H1 (cell line): Measurements from ENCODE around the gene TAC4. TPM values are rescaled to one million over a fixed set of nuclear protein-coding genes. Genes with fewer than 3 reads are reported as not detected.

Experiments
- CTCF ChIA-PET: fragments of 300-600 bp; sonication (Branson Sonifier 250); formaldehyde crosslinking; loops from one replicate; lab custom pipeline; 2021; ENCODE audit not compliant: partially characterized antibody; lab: Charles Lee
- POLR2A ChIA-PET: fragments of 300-600 bp; sonication (Branson Sonifier 250); formaldehyde crosslinking; loops from one replicate; lab custom pipeline; 2021; ENCODE audit warnings: inconsistent platforms; ENCODE audit not compliant: partially characterized antibody; lab: Charles Lee
- DNase-seq, 2 experiments: peaks; one replicate each; pipeline versions ENCODE4 v3.0.0 to v3.0.0-alpha.2; 2010 to 2022; ENCODE audit warnings: low spot score in 2 of 2, low read depth in 1 of 2, mixed read lengths in 1 of 2
- FAIRE-seq: peaks from 2 replicates; lab custom pipeline; 2011; peaks lifted over from hg19 to GRCh38; lab: Jason Lieb, UNC
- H2AFZ ChIP-seq: 2 replicates; pipeline ENCODE4 v1.8.1; 2012; ENCODE audit warnings: low read length, inconsistent platforms
- H2AK5ac ChIP-seq: 2 replicates; pipeline ENCODE4 v1.6.1; 2013; ENCODE audit warnings: low read depth, low read length
- H2BK120ac ChIP-seq: replicated peaks from 2 replicates; pipeline ENCODE3; 2013; ENCODE audit warnings: low read depth, low read length, inconsistent platforms
- H2BK12ac ChIP-seq: 2 replicates; pipeline ENCODE4 v1.6.1; 2013; ENCODE audit warnings: low read depth, low read length
- H2BK15ac ChIP-seq: 2 replicates; pipeline ENCODE4 v1.6.1; 2013; ENCODE audit warnings: low read length
- H2BK20ac ChIP-seq: 2 replicates; pipeline ENCODE4 v1.6.1; 2013; ENCODE audit warnings: low read length
- H2BK5ac ChIP-seq: 2 replicates; pipeline ENCODE4 v1.6.1; 2013; ENCODE audit warnings: low read depth, low read length
- H3K14ac ChIP-seq: 2 replicates; pipeline ENCODE4 v1.6.1; 2013; ENCODE audit warnings: inconsistent platforms; ENCODE audit not compliant: insufficient read length
- H3K18ac ChIP-seq: 2 replicates; pipeline ENCODE4 v1.6.1; 2013; ENCODE audit warnings: low read length; ENCODE audit errors: extremely low read depth
- H3K23ac ChIP-seq: 2 replicates; pipeline ENCODE4 v1.6.1; 2013; ENCODE audit warnings: inconsistent platforms; ENCODE audit not compliant: insufficient read length
- H3K23me2 ChIP-seq: 2 replicates; pipeline ENCODE4 v1.6.1; 2013; ENCODE audit warnings: low read depth, low read length
- H3K27ac ChIP-seq: 2 replicates; pipeline ENCODE4 v1.6.1; 2011; ENCODE audit warnings: low read depth, low read length, inconsistent platforms
- H3K27me3 ChIP-seq, 4 experiments: replicated peaks in 1 of 4; 1 replicate in 1 of 4; 2 replicates in 3 of 4; pipeline versions ENCODE4 v1.6.1 to v1.8.1; 2011 to 2013; ENCODE audit warnings: low read length in 3 of 4, mild to moderate bottlenecking in 3 of 4, inconsistent platforms in 2 of 4, mixed read lengths in 2 of 4, moderate library complexity in 1 of 4; ENCODE audit not compliant: control insufficient read depth in 3 of 4, insufficient read depth in 3 of 4; ENCODE audit errors: extremely low read depth in 1 of 4
- H3K36me3 ChIP-seq, 4 experiments: 2 replicates each; pipeline versions ENCODE4 v1.6.1 to v1.8.1; 2011 to 2013; ENCODE audit warnings: mild to moderate bottlenecking in 4 of 4, low read length in 3 of 4, moderate library complexity in 2 of 4, control low read depth in 1 of 4, inconsistent platforms in 1 of 4; ENCODE audit not compliant: insufficient read depth in 4 of 4, control insufficient read depth in 2 of 4
- H3K4ac ChIP-seq: replicated peaks from 2 replicates; pipeline ENCODE3; 2013; ENCODE audit warnings: low read length, low read depth, mixed read lengths, inconsistent platforms; ENCODE audit not compliant: insufficient read length
- H3K4me1 ChIP-seq, 4 experiments: replicated peaks in 1 of 4; 1 replicate in 1 of 4; 2 replicates in 3 of 4; pipeline versions ENCODE4 v1.6.1 to v1.8.1; 2011 to 2013; ENCODE audit warnings: low read length in 3 of 4, inconsistent platforms in 2 of 4, mixed read lengths in 1 of 4; ENCODE audit not compliant: insufficient read depth in 4 of 4, control insufficient read depth in 3 of 4
- H3K4me2 ChIP-seq, 2 experiments: 2 replicates each; pipeline versions ENCODE4 v1.6.1 to v1.8.1; 2011 to 2013; ENCODE audit warnings: low read depth in 2 of 2, low read length in 2 of 2, control low read depth in 1 of 2, inconsistent platforms in 1 of 2, mild to moderate bottlenecking in 1 of 2; ENCODE audit not compliant: insufficient read depth in 1 of 2
- H3K4me3 ChIP-seq, 4 experiments: fragments of 200-600, 300-600 bp in 1 of 4; sonication (generic), shearing (Covaris generic), sonication (Bioruptor Twin) in 1 of 4; 2 replicates each; pipeline versions ENCODE4 v1.5.1 to v1.8.1; 2011 to 2016; ENCODE audit warnings: low read length in 4 of 4, low read depth in 3 of 4, control low read depth in 2 of 4, inconsistent platforms in 2 of 4, mild to moderate bottlenecking in 2 of 4, mixed read lengths in 1 of 4, moderate library complexity in 1 of 4; ENCODE audit not compliant: insufficient read depth in 2 of 4; ENCODE audit errors: extremely low read depth in 1 of 4
- H3K56ac ChIP-seq: replicated peaks from 2 replicates; pipeline ENCODE3; 2013; ENCODE audit warnings: low read depth, mild to moderate bottlenecking, mixed read lengths, low read length, inconsistent platforms; ENCODE audit not compliant: insufficient read length
- H3K79me1 ChIP-seq: 2 replicates; pipeline ENCODE4 v1.6.1; 2013; ENCODE audit warnings: low read depth, low read length, control low read depth
- H3K79me2 ChIP-seq, 2 experiments: 2 replicates each; pipeline versions ENCODE4 v1.6.1 to v1.8.1; 2012 to 2013; ENCODE audit warnings: low read length in 2 of 2, mild to moderate bottlenecking in 2 of 2, inconsistent platforms in 1 of 2; ENCODE audit not compliant: insufficient read depth in 2 of 2, control insufficient read depth in 1 of 2
- H3K9ac ChIP-seq, 4 experiments: replicated peaks in 1 of 4; 1 replicate in 1 of 4; 2 replicates in 3 of 4; pipeline versions ENCODE4 v1.6.1 to v1.8.1; 2011 to 2013; ENCODE audit warnings: low read depth in 3 of 4, low read length in 3 of 4, control low read depth in 2 of 4, mild to moderate bottlenecking in 2 of 4, moderate library complexity in 2 of 4, inconsistent platforms in 1 of 4; ENCODE audit errors: extremely low read depth in 1 of 4
- H3K9me3 ChIP-seq, 2 experiments: 2 replicates each; pipeline versions ENCODE4 v1.6.1 to v1.8.1; 2012 to 2013; ENCODE audit warnings: mild to moderate bottlenecking in 2 of 2, moderate library complexity in 2 of 2, control low read depth in 1 of 2, inconsistent platforms in 1 of 2, low read depth in 1 of 2, low read length in 1 of 2, mixed read lengths in 1 of 2; ENCODE audit not compliant: insufficient read depth in 2 of 2
- H4K20me1 ChIP-seq, 2 experiments: replicated peaks in 1 of 2; 2 replicates each; pipeline versions ENCODE3 to v1.8.1; 2011 to 2013; ENCODE audit warnings: inconsistent platforms in 2 of 2, low read length in 2 of 2, mild to moderate bottlenecking in 1 of 2; ENCODE audit not compliant: insufficient read depth in 2 of 2, control insufficient read depth in 1 of 2
- H4K5ac ChIP-seq: 2 replicates; pipeline ENCODE4 v1.6.1; 2013; ENCODE audit warnings: low read length, low read depth, mixed read lengths, inconsistent platforms; ENCODE audit not compliant: insufficient read length
- H4K8ac ChIP-seq: 2 replicates; pipeline ENCODE4 v1.8.0; 2013; ENCODE audit warnings: mild to moderate bottlenecking, moderate library complexity, low read length, inconsistent platforms; ENCODE audit not compliant: insufficient read depth; ENCODE audit errors: extremely low read depth
- H4K91ac ChIP-seq: replicated peaks from 2 replicates; pipeline ENCODE3; 2013; ENCODE audit warnings: low read length, mixed read lengths, inconsistent platforms; ENCODE audit not compliant: insufficient read length
- CEBPB ChIP-seq: IDR thresholded peaks from 2 replicates; pipeline ENCODE4 v1.6.1; 2012; ENCODE audit warnings: low read depth, low read length
- CHD2 ChIP-seq: IDR thresholded peaks from 2 replicates; pipeline ENCODE4 v1.6.1; 2012; ENCODE audit warnings: low read length, improper control_type of control experiment
- WGBS, 2 experiments: shearing (Covaris generic) in 1 of 2; methylation state at CpG; one replicate each; pipeline versions ENCODE4 v1.1.6 to v1.1.7; 2013 to 2015; ENCODE audit warnings: low lambda C conversion rate in 2 of 2, mixed read lengths in 2 of 2, inconsistent platforms in 1 of 2, low coverage in 1 of 2, missing lambda C conversion rate in 1 of 2; ENCODE audit not compliant: insufficient replicate concordance in 2 of 2, insufficient coverage in 1 of 2, insufficient read length in 1 of 2; ENCODE audit errors: extremely low coverage in 1 of 2, missing lambda C conversion rate in 1 of 2; 5-methylcytosine and 5-hydroxymethylcytosine counted together
- polyA plus RNA-seq, 7 experiments: library from polyadenylated mRNA; depleted of rRNA in 3 of 7; stranded (reverse) in 5 of 7; unstranded in 2 of 7; fragments of >200 nt in 5 of 7; fragments of 200-250 nt in 2 of 7; gene quantifications; 1 replicate in 5 of 7; 2 replicates in 1 of 7; 4 replicates in 1 of 7; pipeline versions ENCODE4 v1.2.1 to v1.2.3, GENCODE V29; 2011 to 2013; ENCODE audit warnings: missing spikeins in 2 of 7, mixed read lengths in 2 of 7
- total RNA-seq: library from RNA; stranded (reverse); fragmentation: NEBNext Ultra II Directional; extraction: Animal tissue kit (Norgen Biotek cat#: 25700); gene quantifications from 2 replicates; pipeline ENCODE4 v1.2.1, GENCODE V29; 2021
- TF ChIP-seq, protein P1 (sequence below): IDR thresholded peaks from 2 replicates; pipeline ENCODE4 v1.6.1; 2011; ENCODE audit warnings: low read length, improper control_type of control experiment

Gene TAC4
- total and polyA plus RNA-seq, 2 of the 8 experiments (the other 6 are each of a cell fraction or from before 2014, with no cell fraction given): 0.15 TPM; not detected in 1

DNA sequence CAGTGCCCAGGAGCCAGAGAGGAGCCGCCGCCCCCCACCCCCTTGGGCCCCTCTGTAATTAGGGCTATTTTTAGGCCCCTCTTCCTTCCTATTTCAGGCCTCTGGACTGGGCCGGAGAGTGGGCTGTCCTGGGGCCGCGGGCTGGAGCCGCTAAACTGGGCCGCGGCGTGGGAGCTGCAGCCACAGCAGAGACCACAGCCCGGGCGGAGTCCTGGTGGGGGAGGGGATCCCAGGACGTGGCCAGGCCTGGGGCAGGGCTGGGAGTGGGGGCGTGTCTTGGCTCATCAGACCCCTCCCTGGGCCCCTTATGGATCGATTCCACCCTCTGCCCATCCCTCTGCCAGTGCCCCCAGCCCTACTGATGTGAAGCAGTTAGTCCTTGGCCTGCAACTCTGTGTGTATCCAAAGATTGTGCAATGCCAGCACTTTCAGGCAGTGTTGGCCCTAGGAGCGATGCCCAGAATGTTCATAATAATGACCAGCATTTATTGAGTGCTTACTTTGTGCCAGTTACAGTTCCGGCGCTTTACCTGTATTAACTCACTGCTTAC is 15.0 kb upstream of the TAC4 start:
- H3K27ac ChIP-seq: no peak overlapping the region
- no peak overlapping the region for H3K4ac ChIP-seq
- no peak overlapping the region for H3K14ac ChIP-seq
- CTCF ChIA-PET: interaction anchor here (0.8 to 26.5 kb wide), 11 partner anchors 11 to 194 kb away, joined by 3 to 547 read pairs (median 11); partner anchors contain the start of gene DLX3
- H3K4me3 ChIP-seq: no peak overlapping the region
- no peak overlapping the region for H4K8ac ChIP-seq
- peaks cover 0 to 2% of the 10 kb centered on the region in 2 experiments for H4K20me1 ChIP-seq
- POLR2A ChIA-PET: interaction anchor here (0.7 to 4.2 kb wide), 7 partner anchors 10 to 134 kb away, joined by 3 to 28 read pairs (median 5); partner anchors contain the start of gene DLX3
- H3K4me2 ChIP-seq: no peak overlapping the region
- 76% methylated on average over 15 of the region's 17 CpGs; no CpG with 5 or more reads in 1 of the 2 experiments for WGBS, 2 experiments
- no peaks in the 10 kb centered on the region for H3K9me3 ChIP-seq
- no peak overlapping the region for H3K23ac ChIP-seq
- H3K9ac ChIP-seq: no peak overlapping the region; a peak in 1 of 7 replicates
- no peaks in the 10 kb centered on the region for H3K79me1 ChIP-seq
- H3K79me2 ChIP-seq: no peaks in the 10 kb centered on the region
- no peak overlapping the region for H2BK20ac ChIP-seq
- H2BK12ac ChIP-seq: peak overlapping the region; percentile 11; the same call in 1 of the 2 replicates
- no peak overlapping the region for H4K91ac ChIP-seq
- H3K23me2 ChIP-seq: peaks cover 5% of the 10 kb centered on the region; the same call in 1 of the 2 replicates
- no peaks in the 10 kb centered on the region; a peak in 1 of 8 replicates for H3K36me3 ChIP-seq
- FAIRE-seq (no peak), DNase-seq (no peak)
- no peak overlapping the region for H2AFZ ChIP-seq
- H3K27me3 ChIP-seq: peaks cover 0 to 3% (median under 1%) of the 10 kb centered on the region in 4 experiments; a peak in 3 of 7 replicates
- H3K18ac ChIP-seq: 0 out of 2 replicates have a peak overlapping the region, but pooled peaks have one; percentile 83
- no peak overlapping the region for H2BK120ac ChIP-seq
- no peak overlapping the region for H4K5ac ChIP-seq
- H2BK5ac ChIP-seq: no peak overlapping the region
- no peak overlapping the region for H2AK5ac ChIP-seq
- H3K56ac ChIP-seq: no peak overlapping the region
- H3K4me1 ChIP-seq: peaks cover 0 to 30% (median 22%) of the 10 kb centered on the region in 4 experiments; a peak in 6 of 7 replicates
- H2BK15ac ChIP-seq: no peak overlapping the region
- TF ChIP-seq CEBPB (peak; percentile 66), CHD2 (no peak)
- TF ChIP-seq, protein P1, sequence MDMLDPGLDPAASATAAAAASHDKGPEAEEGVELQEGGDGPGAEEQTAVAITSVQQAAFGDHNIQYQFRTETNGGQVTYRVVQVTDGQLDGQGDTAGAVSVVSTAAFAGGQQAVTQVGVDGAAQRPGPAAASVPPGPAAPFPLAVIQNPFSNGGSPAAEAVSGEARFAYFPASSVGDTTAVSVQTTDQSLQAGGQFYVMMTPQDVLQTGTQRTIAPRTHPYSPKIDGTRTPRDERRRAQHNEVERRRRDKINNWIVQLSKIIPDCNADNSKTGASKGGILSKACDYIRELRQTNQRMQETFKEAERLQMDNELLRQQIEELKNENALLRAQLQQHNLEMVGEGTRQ: no peak
